Vagina (tissue), 2 donors: ENCODE data around the gene LMAN2L. TPM values are rescaled to one million over a fixed set of nuclear protein-coding genes. Genes with fewer than 3 reads are reported as not detected.

Source experiments
- DNase-seq, 2 donors: peaks; one replicate each; pipeline ENCODE4 v3.0.0-alpha.2; 2017; ENCODE audit errors: extremely low spot score in 2 of 2
- H3K27ac ChIP-seq: fragments of 200-600 bp; sonication (generic); one replicate; pipeline ENCODE4 v1.5.1; 2019
- H3K27me3 ChIP-seq: fragments of 200-600 bp; sonication (generic); one replicate; pipeline ENCODE4 v1.5.1; 2019
- H3K36me3 ChIP-seq, 2 donors: fragments of 200-600 bp; sonication (generic); one replicate each; pipeline ENCODE4 v1.5.1; 2017 to 2019
- H3K4me1 ChIP-seq: fragments of 200-600 bp; sonication (generic); one replicate; pipeline ENCODE4 v1.5.1; 2019
- H3K4me3 ChIP-seq, 2 donors: fragments of 200-600 bp; sonication (generic); 1 replicate in 1 of 2; 2 replicates in 1 of 2; pipeline ENCODE4 v1.5.1; 2016 to 2019
- H3K9me3 ChIP-seq: fragments of 200-600 bp; sonication (generic); one replicate; pipeline ENCODE4 v1.5.1; 2019
- POLR2A ChIP-seq, 2 donors: fragments of 450-650 bp; IDR thresholded peaks; one replicate each; pipeline ENCODE4 v1.6.1; 2017; ENCODE audit warnings: antibody characterized with exemption in 2 of 2, mild to moderate bottlenecking in 2 of 2, moderate library complexity in 2 of 2
- POLR2AphosphoS5 ChIP-seq, 2 donors: sonication (generic); formaldehyde crosslinking; IDR thresholded peaks; one replicate each; pipeline ENCODE4 v1.9.0; 2017; ENCODE audit warnings: antibody characterized with exemption in 2 of 2, mild to moderate bottlenecking in 2 of 2, low read depth in 1 of 2; ENCODE audit not compliant: insufficient read depth in 1 of 2
- intact Hi-C: fragments of 100-400 bp; cut with DNase I; formaldehyde crosslinking; loops from one replicate; pipeline ENCODE4 v1.15.1; 2023
- total RNA-seq: library from RNA; depleted of rRNA; stranded (reverse); fragments of >200 nt; gene quantifications from one replicate; pipeline ENCODE4 v1.2.3, GENCODE V29; 2016
- TF ChIP-seq, protein P1 (sequence below), 3 experiments: fragments of 450-650 bp in 2 of 3; fragments of 200-600 bp in 1 of 3; sonication (generic) in 1 of 3; IDR thresholded peaks; one replicate each; pipeline ENCODE4 v1.5.1; 2017 to 2019; ENCODE audit warnings: antibody characterized with exemption in 3 of 3, mild to moderate bottlenecking in 2 of 3, moderate library complexity in 2 of 3

The LMAN2L gene
- total RNA-seq, 1 donor from 2014 or later, result 13.0 TPM

DNA sequence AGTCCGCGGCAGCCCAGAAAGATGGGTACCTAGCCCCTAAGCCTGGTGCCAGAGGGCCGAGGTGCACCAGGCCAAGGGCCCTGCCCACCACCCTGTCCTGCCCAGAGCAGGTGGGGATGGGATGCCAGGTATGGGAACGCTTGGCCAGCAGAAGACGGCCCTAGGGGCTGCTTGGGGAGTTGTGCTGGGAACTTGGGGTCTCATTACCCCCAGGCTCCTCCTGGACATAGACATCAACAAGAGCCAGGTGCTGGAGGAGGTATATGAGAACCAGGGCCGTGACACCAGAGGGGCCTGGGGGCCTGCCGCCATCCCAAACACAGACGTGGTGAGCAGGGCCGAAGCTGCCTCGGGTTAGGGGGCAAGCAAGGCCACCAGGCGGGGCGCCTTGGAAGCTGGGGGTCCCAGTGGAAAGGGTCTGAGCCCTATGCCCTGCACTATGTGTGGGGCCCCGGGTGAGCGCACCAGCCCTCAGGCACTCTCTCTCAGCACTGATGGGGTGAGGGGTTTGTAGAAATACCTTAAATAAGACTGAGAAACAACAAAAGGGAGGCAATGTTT lies 50.4 kb downstream of the LMAN2L start:
- Histone ChIP-seq H3K4me3 (no peak overlapping the region), H3K36me3 (no peaks in the 10 kb centered on the region), H3K27ac (no peak overlapping the region), H3K27me3 (no peaks in the 10 kb centered on the region), H3K4me1 (peaks cover 7% of the 10 kb centered on the region), H3K9me3 (no peaks in the 10 kb centered on the region)
- TF ChIP-seq, protein P1, sequence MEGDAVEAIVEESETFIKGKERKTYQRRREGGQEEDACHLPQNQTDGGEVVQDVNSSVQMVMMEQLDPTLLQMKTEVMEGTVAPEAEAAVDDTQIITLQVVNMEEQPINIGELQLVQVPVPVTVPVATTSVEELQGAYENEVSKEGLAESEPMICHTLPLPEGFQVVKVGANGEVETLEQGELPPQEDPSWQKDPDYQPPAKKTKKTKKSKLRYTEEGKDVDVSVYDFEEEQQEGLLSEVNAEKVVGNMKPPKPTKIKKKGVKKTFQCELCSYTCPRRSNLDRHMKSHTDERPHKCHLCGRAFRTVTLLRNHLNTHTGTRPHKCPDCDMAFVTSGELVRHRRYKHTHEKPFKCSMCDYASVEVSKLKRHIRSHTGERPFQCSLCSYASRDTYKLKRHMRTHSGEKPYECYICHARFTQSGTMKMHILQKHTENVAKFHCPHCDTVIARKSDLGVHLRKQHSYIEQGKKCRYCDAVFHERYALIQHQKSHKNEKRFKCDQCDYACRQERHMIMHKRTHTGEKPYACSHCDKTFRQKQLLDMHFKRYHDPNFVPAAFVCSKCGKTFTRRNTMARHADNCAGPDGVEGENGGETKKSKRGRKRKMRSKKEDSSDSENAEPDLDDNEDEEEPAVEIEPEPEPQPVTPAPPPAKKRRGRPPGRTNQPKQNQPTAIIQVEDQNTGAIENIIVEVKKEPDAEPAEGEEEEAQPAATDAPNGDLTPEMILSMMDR (IDR thresholded peaks at IDR 0.05), result no peak
- TF ChIP-seq POLR2A (IDR thresholded peaks at IDR 0.05), result no peak
- no peak for TF ChIP-seq POLR2AphosphoS5 (IDR thresholded peaks at IDR 0.05; ENCODE audit: insufficient read depth in 1 of 2, low read depth in 1 of 2)
- intact Hi-C loops, result no loop called here
- no peak for DNase-seq

DNA sequence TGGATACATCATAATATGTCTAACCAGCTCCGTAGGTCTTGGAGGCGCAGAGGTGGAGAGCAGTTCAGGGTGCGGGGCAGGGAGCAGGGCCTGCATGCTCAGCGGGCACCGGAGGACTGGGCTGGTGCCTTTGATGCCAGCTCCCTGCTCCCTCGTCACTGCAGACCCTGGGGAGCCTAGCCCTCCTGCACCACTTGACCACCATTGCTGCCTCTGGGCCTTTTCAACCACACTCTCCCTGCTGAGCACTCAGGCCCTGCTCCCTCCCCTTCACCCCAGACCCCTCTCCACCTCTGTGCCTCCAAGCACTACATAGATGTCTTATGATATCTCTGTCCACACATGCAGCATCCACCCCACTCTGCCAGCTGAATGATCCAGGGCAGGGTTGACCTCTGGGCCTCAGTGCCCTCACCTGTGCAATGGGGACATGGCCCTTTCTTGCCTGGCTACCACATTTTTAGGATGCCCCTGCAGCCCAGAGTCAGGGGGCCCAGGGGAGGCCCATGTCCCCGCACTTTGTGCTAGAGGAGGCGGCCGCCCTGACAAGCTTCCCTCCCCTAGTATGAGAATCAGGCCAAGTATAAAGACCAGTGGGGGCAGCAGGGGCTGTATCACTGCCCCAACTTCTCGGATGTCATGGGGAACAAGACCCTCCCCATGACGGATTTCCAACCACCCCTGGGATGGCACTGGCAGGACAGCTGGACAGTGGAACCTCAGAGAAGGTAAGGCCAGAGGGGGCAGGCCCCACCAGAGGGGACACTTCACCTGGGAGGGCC lies 51.0 kb downstream of the LMAN2L start:
- Histone ChIP-seq H3K36me3 (no peaks in the 10 kb centered on the region), H3K4me3 (no peak overlapping the region), H3K27ac (no peak overlapping the region), H3K27me3 (no peaks in the 10 kb centered on the region), H3K4me1 (peaks cover 7% of the 10 kb centered on the region), H3K9me3 (no peaks in the 10 kb centered on the region)
- TF ChIP-seq POLR2A (IDR thresholded peaks at IDR 0.05) (no peak), POLR2AphosphoS5 (IDR thresholded peaks at IDR 0.05; ENCODE audit: insufficient read depth in 1 of 2, low read depth in 1 of 2) (no peak)
- TF ChIP-seq, protein P1 (IDR thresholded peaks at IDR 0.05), result no peak
- intact Hi-C loops, result no loop called here
- DNase-seq, result no peak

DNA sequence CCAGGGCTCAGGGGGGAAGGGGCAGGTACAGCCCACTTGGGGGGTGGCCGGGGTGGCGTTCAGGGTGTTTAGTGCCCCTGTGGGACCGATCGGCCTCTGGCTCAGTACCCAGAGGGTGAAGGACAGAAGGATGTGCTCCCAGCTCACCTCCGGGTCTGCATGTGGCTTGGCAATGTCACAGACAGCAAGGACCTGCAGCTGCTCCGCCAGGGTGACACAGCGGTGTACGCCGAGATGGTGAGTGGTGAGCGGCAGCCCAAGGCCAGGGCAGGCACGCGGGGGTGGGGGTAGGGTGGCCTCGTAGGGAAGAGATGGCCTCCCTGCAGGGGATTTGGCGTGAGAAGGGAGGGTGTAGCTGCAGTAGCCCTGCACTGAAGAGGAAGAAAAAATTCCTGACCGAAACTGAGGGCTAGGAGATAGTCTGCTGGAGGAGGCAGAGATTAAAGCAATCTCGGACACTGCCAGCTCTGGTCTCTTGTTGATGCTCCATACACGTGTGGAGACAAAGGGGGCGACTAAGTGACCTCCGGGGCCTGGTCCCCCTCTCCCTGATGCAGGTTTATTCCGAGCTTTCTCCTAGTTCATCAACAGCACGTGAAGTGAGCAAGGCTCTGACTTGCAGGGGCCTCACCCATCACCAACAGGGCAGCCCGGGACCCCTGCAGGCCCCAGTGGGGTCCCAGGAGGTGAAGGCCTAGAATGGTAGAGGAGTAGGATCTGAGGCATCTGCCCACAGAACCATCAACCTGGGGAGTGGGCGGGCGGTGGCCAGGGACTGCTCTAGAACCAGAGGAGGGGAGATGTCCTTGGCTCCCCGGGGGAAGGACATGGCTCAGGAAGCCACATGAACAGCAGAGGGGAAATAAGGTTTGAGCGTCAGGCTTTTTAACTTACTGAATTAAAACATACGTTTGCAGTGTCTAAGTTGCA lies 51.9 kb downstream of the LMAN2L start:
- no peak overlapping the region for H3K4me3 ChIP-seq
- no peaks in the 10 kb centered on the region for H3K36me3 ChIP-seq
- no peaks in the 10 kb centered on the region for H3K27me3 ChIP-seq
- no peak for TF ChIP-seq POLR2AphosphoS5 (IDR thresholded peaks at IDR 0.05; ENCODE audit: insufficient read depth in 1 of 2, low read depth in 1 of 2)
- TF ChIP-seq, protein P1 (IDR thresholded peaks at IDR 0.05), result no peak
- no peak for TF ChIP-seq POLR2A (IDR thresholded peaks at IDR 0.05)
- intact Hi-C loops, result no loop called here
- no peaks in the 10 kb centered on the region for H3K9me3 ChIP-seq
- DNase-seq, result no peak
- peaks cover 7% of the 10 kb centered on the region for H3K4me1 ChIP-seq
- H3K27ac ChIP-seq, result no peak overlapping the region

DNA sequence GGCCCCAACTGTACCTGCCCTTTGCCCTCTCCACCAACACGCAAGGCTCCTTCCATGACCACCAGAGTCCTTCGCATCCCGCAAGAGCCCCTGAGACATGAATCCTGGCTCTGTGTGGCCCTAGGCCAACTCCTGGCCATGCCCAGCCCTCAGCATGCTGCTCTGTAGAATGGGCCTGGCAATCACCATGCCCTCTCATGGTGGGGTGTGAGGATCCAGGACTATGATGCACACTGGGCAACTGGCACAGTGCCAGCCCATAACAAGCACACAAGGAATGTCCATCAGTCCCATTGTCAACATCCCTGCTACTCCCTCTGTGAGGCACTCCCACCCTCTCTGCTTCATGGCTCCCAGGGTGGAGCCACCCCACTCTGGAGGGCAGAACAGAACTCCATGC lies 52.6 kb downstream of the LMAN2L start:
- peaks cover 7% of the 10 kb centered on the region for H3K4me1 ChIP-seq
- no peaks in the 10 kb centered on the region for H3K27me3 ChIP-seq
- H3K36me3 ChIP-seq, result no peaks in the 10 kb centered on the region
- TF ChIP-seq POLR2AphosphoS5 (IDR thresholded peaks at IDR 0.05; ENCODE audit: insufficient read depth in 1 of 2, low read depth in 1 of 2) (no peak), POLR2A (IDR thresholded peaks at IDR 0.05) (no peak)
- TF ChIP-seq, protein P1 (IDR thresholded peaks at IDR 0.05), result no peak
- H3K4me3 ChIP-seq, result no peak overlapping the region
- H3K27ac ChIP-seq, result no peak overlapping the region
- intact Hi-C loops, result no loop called here
- no peaks in the 10 kb centered on the region for H3K9me3 ChIP-seq
- no peak for DNase-seq
